GM12878 (cell line): ENCODE measurements around the gene NUAK2. TPM values are rescaled to one million over a fixed set of nuclear protein-coding genes. Genes with fewer than 3 reads are reported as not detected.

Experiments used
- ASH2L ChIP-seq: fragments of 300-600, 200-600 bp; sonication (generic); IDR thresholded peaks from 2 replicates; pipeline ENCODE4 v1.6.1; 2017; ENCODE audit warnings: low read depth, mild to moderate bottlenecking, borderline replicate concordance
- ATF2 ChIP-seq: IDR thresholded peaks from 2 replicates; pipeline ENCODE4 v1.6.1; 2012; ENCODE audit warnings: low read length, inconsistent platforms
- BMI1 ChIP-seq: fragments of 450-650 bp; IDR thresholded peaks from 2 replicates; pipeline ENCODE4 v1.6.1; 2016; ENCODE audit warnings: mild to moderate bottlenecking, moderate library complexity, borderline replicate concordance
- BRCA1 ChIP-seq: IDR thresholded peaks from 2 replicates; pipeline ENCODE4 v1.6.1; 2011; ENCODE audit warnings: low read depth, low read length, improper control_type of control experiment
- CBX5 ChIP-seq: sonication (generic); IDR thresholded peaks from 2 replicates; pipeline ENCODE4 v1.6.1; 2016; ENCODE audit warnings: low read depth, moderate library complexity, mild to moderate bottlenecking, inconsistent platforms
- GATAD2B ChIP-seq: fragments of 450-650 bp; conservative IDR thresholded peaks from 2 replicates; pipeline ENCODE4 v1.6.1; 2017; ENCODE audit warnings: low read depth, mild to moderate bottlenecking, moderate library complexity
- IKZF1 ChIP-seq: fragments of 450-650 bp; conservative IDR thresholded peaks from 2 replicates; pipeline ENCODE4 v1.6.1; 2017; ENCODE audit warnings: antibody characterized with exemption, mild to moderate bottlenecking
- IKZF2 ChIP-seq, 2 experiments: fragments of 450-650 bp; IDR thresholded peaks; 2 replicates each; pipeline ENCODE4 v1.6.1; 2017; ENCODE audit warnings: mild to moderate bottlenecking in 2 of 2, moderate library complexity in 2 of 2
- LARP7 ChIP-seq: fragments of 450-650 bp; IDR thresholded peaks from 2 replicates; pipeline ENCODE4 v1.6.1; 2017; ENCODE audit warnings: mild to moderate bottlenecking
- MAX ChIP-seq: IDR thresholded peaks from 2 replicates; pipeline ENCODE4 v1.6.1; 2012; ENCODE audit warnings: low read depth, low read length, improper control_type of control experiment
- MYB ChIP-seq: fragments of 150-350 bp; IDR thresholded peaks from 2 replicates; pipeline ENCODE4 v1.6.1; 2014; ENCODE audit warnings: mild to moderate bottlenecking, low read depth, low read length, borderline replicate concordance
- NFIC ChIP-seq: IDR thresholded peaks from 2 replicates; pipeline ENCODE4 v1.6.1; 2012; ENCODE audit warnings: low read depth, mild to moderate bottlenecking, inconsistent platforms, low read length, moderate library complexity
- NFYB ChIP-seq: IDR thresholded peaks from 2 replicates; pipeline ENCODE4 v1.6.1; 2011; ENCODE audit warnings: low read depth, mild to moderate bottlenecking, low read length, improper control_type of control experiment, moderate library complexity; ENCODE audit not compliant: insufficient read depth
- NR2C1 ChIP-seq: fragments of 450-650 bp; IDR thresholded peaks from 2 replicates; pipeline ENCODE4 v1.6.1; 2017; ENCODE audit warnings: antibody characterized with exemption, mild to moderate bottlenecking, moderate library complexity
- PAX8 ChIP-seq: fragments of 450-650 bp; IDR thresholded peaks from 2 replicates; pipeline ENCODE4 v1.6.1; 2017; ENCODE audit warnings: mild to moderate bottlenecking, moderate library complexity
- PBX3 ChIP-seq: IDR thresholded peaks from 2 replicates; pipeline ENCODE4 v1.6.1; 2011; ENCODE audit warnings: mild to moderate bottlenecking, low read depth, low read length, moderate library complexity; ENCODE audit not compliant: insufficient replicate concordance
- POLR2AphosphoS5 ChIP-seq: IDR thresholded peaks from 2 replicates; pipeline ENCODE4 v1.6.1; 2011; ENCODE audit warnings: mild to moderate bottlenecking, low read length, inconsistent platforms
- RB1 ChIP-seq: fragments of 450-650 bp; formaldehyde crosslinking; IDR thresholded peaks from 2 replicates; pipeline ENCODE4 v1.6.1; 2017; ENCODE audit warnings: mild to moderate bottlenecking, borderline replicate concordance
- RBBP5 ChIP-seq: fragments of 200-600 bp; sonication (generic); conservative IDR thresholded peaks from 2 replicates; pipeline ENCODE4 v1.6.1; 2016
- RELA ChIP-seq: fragments of 450-650 bp; IDR thresholded peaks from 2 replicates; pipeline ENCODE4 v1.8.0; 2014; ENCODE audit warnings: borderline replicate concordance; ENCODE audit not compliant: partially characterized antibody
- SIX5 ChIP-seq: IDR thresholded peaks from 2 replicates; pipeline ENCODE4 v1.6.1; 2011; ENCODE audit warnings: mild to moderate bottlenecking, low read depth, low read length, moderate library complexity; ENCODE audit not compliant: severe bottlenecking
- SMAD1 ChIP-seq: fragments of 450-650 bp; IDR thresholded peaks from 2 replicates; pipeline ENCODE4 v1.6.1; 2018; ENCODE audit warnings: mild to moderate bottlenecking, low read depth; ENCODE audit not compliant: partially characterized antibody
- SMARCA5 ChIP-seq: fragments of 450-650 bp; IDR thresholded peaks from 2 replicates; pipeline ENCODE4 v1.6.1; 2017; ENCODE audit warnings: mild to moderate bottlenecking
- TCF7 ChIP-seq: IDR thresholded peaks from 2 replicates; pipeline ENCODE4 v1.6.1; 2014; ENCODE audit warnings: antibody characterized with exemption, borderline replicate concordance
- YY1 ChIP-seq: IDR thresholded peaks from 2 replicates; pipeline ENCODE4 v1.6.1; 2011; ENCODE audit warnings: low read depth, mild to moderate bottlenecking, low read length
- ZNF24 ChIP-seq: fragments of 450-650 bp; IDR thresholded peaks from 2 replicates; pipeline ENCODE4 v1.6.1; 2017; ENCODE audit warnings: antibody characterized with exemption, mild to moderate bottlenecking
- ZSCAN29 ChIP-seq: fragments of 450-650 bp; IDR thresholded peaks from 2 replicates; pipeline ENCODE4 v1.6.1; 2017; ENCODE audit warnings: mild to moderate bottlenecking, moderate library complexity
- polyA plus RNA-seq, 11 experiments: library from polyadenylated mRNA; depleted of rRNA in 4 of 11; unstranded in 6 of 11; stranded (reverse) in 5 of 11; fragments of >200 nt; fragmentation: Nextera tagmentation in 4 of 11; fragmentation: Illumina TruSeq in 1 of 11; extraction: Ambion mirVana in 4 of 11; extraction: Trizol in 1 of 11; gene quantifications; 1 replicate in 1 of 11; 2 replicates in 10 of 11; pipeline versions ENCODE4 v1.2.1 to v1.2.3, GENCODE V29; 2011 to 2016; ENCODE audit warnings: inconsistent platforms in 2 of 11, missing spikeins in 2 of 11, low read depth in 1 of 11
- total RNA-seq, 4 experiments: library from RNA; depleted of rRNA in 3 of 4; stranded (reverse); fragments of >200 nt in 3 of 4; fragmentation: Illumina TruSeq in 1 of 4; extraction: Trizol in 1 of 4; gene quantifications; 2 replicates each; pipeline versions ENCODE4 v1.2.1 to v1.2.3, GENCODE V29; 2013 to 2021
- TF ChIP-seq, protein P1 (sequence below): IDR thresholded peaks from 2 replicates; pipeline ENCODE4 v1.6.1; 2011; ENCODE audit warnings: borderline replicate concordance, low read depth, mild to moderate bottlenecking, moderate library complexity, low read length; ENCODE audit not compliant: insufficient read depth, poor library complexity, severe bottlenecking

The NUAK2 gene
- total and polyA plus RNA-seq, 10 of the 15 experiments (the other 5 are each of a cell fraction or from before 2014, with no cell fraction given) = 0.27 to 3.0 (median 1.2) TPM

DNA sequence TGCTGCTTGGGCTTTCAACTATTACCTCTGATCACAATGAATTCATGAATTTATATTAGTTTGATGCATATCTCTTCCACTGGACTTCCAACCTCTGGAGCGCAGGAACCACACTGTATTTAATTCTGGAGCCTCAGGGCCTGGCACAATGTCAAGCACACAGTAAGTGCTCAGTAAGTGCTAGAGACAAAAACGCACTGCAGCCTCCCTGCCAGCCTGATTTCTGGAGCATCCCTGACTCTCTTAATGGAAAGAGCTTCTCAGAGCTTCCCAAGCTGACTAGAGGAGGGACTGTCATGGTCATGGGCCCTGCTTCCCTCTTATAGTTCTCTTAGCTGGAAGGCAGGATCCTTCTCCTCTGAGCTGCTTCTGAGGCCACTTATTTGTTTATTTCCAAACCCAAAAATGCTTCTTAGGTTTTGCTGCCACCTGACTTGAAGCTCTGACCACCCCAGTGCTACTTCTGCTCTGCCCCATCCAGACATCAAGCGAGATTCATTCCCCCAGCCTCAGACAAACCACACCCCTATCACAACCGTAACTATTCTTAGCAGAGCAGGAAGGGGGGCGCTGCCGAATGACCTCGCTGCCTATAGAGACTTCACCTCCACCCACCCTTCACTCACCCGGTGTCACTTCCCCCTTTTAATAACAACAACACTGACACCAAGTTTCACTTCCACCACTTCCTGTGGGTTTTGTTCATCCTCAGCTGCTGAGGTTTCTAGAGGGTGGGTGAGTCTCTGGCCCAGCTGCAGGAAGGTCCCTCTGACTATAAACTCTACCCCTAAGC lies 33.6 kb downstream of the NUAK2 start (continued):
- TF ChIP-seq ATF2 = peak; percentile 99
- peak; percentile 55; the same call in 1 of the 2 replicates for TF ChIP-seq SMARCA5
- peak; percentile 31; the same call in 1 of the 2 replicates for TF ChIP-seq POLR2AphosphoS5
- TF ChIP-seq IKZF2 (IDR thresholded peaks at IDR 0.05) = peak; percentile 98 to 99
- TF ChIP-seq LARP7 = peak; percentile 63; the same call in 1 of the 2 replicates
- TF ChIP-seq IKZF1 = peak; percentile 99
- TF ChIP-seq ASH2L = no peak
- TF ChIP-seq TCF7 = peak; percentile 66
- TF ChIP-seq RB1 = no peak
- peak; percentile 83 for TF ChIP-seq PBX3
- no peak for TF ChIP-seq SIX5
- peak; percentile 87; the same call in 1 of the 2 replicates for TF ChIP-seq CBX5
- TF ChIP-seq, protein P1, sequence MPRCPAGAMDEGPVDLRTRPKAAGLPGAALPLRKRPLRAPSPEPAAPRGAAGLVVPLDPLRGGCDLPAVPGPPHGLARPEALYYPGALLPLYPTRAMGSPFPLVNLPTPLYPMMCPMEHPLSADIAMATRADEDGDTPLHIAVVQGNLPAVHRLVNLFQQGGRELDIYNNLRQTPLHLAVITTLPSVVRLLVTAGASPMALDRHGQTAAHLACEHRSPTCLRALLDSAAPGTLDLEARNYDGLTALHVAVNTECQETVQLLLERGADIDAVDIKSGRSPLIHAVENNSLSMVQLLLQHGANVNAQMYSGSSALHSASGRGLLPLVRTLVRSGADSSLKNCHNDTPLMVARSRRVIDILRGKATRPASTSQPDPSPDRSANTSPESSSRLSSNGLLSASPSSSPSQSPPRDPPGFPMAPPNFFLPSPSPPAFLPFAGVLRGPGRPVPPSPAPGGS = peak; percentile 93
- TF ChIP-seq MAX = peak; percentile 39; the same call in 1 of the 2 replicates
- no peak for TF ChIP-seq BRCA1
- TF ChIP-seq BMI1 = peak; percentile 88
- TF ChIP-seq GATAD2B = 0 out of 2 replicates have a peak, but pooled peaks have one; percentile 55
- peak; percentile 72 for TF ChIP-seq NR2C1
- TF ChIP-seq SMAD1 = peak; percentile 37
- TF ChIP-seq YY1 = no peak
- peak; percentile 100 for TF ChIP-seq NFIC
- TF ChIP-seq PAX8 = no peak
- TF ChIP-seq RBBP5 = no peak
- peak; percentile 37; the same call in 1 of the 2 replicates for TF ChIP-seq NFYB
- peak; percentile 63; the same call in 1 of the 2 replicates for TF ChIP-seq ZNF24
- peak; percentile 79 for TF ChIP-seq RELA
- TF ChIP-seq ZSCAN29 = 0 out of 2 replicates have a peak, but pooled peaks have one; percentile 30
- TF ChIP-seq MYB = peak; percentile 88
